Measurements from ENCODE around the gene EME1.
"Not testable (repeated sequence)": the region's sequence is repeated elsewhere in the genome, so short reads cannot be mapped to it uniquely, and the experiment has no call there.

Gene EME1

GRCh38 chr17:50396261-50397110 is 23.5 kb downstream of the EME1 start:
- DNase-seq, result peak; percentile 55

- peak; percentile 94 for DNase-seq
Measured at GRCh38 chr17:50397111-50397918, 24.3 kb downstream of the EME1 start, which contains the start of gene LRRC59. Gene LRRC59 (minus strand): TSS chr17:50397523. CDS start chr17:50397317, 206 bp downstream.

GRCh38 chr17:50397919-50398285 is 24.9 kb downstream of the EME1 start:
- no peak for DNase-seq

GRCh38 chr17:50398672-50399071 is 25.6 kb downstream of the EME1 start:
- not testable (repeated sequence) for DNase-seq

GRCh38 chr17:50399591-50399990 is 26.6 kb downstream of the EME1 start:
- not testable (repeated sequence) for DNase-seq

GRCh38 chr17:50405351-50405750 is 32.3 kb downstream of the EME1 start:
- DNase-seq, result not testable (repeated sequence)

- DNase-seq, result no peak
Measured at GRCh38 chr17:50406578-50406977, 33.5 kb downstream of the EME1 start.

- DNase-seq, result no peak
Measured at GRCh38 chr17:50407921-50408320, 34.9 kb downstream of the EME1 start.

GRCh38 chr17:50412188-50412732 is 39.2 kb downstream of the EME1 start:
- DNase-seq, result no peak

- DNase-seq, result no peak
Measured at GRCh38 chr17:50414808-50415207, 41.8 kb downstream of the EME1 start.

- not testable (repeated sequence) for DNase-seq
Measured at GRCh38 chr17:50419577-50419976, 46.5 kb downstream of the EME1 start.

- no peak for DNase-seq
Measured at GRCh38 chr17:50420419-50421112, 47.5 kb downstream of the EME1 start.

GRCh38 chr17:50421308-50422051 is 48.5 kb downstream of the EME1 start:
- no peak for DNase-seq

GRCh38 chr17:50422738-50423137 is 49.7 kb downstream of the EME1 start:
- no peak for DNase-seq

- no peak for DNase-seq
Measured at GRCh38 chr17:50423553-50424159, 50.6 kb downstream of the EME1 start.

- DNase-seq, result no peak
Measured at GRCh38 chr17:50424246-50424995, 51.4 kb downstream of the EME1 start.

GRCh38 chr17:50424996-50425681 is 52.1 kb downstream of the EME1 start:
- DNase-seq, result no peak

GRCh38 chr17:50425682-50426471 is 52.8 kb downstream of the EME1 start, which contains the start of gene ACSF2:
Gene ACSF2 (plus strand): TSS chr17:50426218. CDS start chr17:50426262, 44 bp downstream.
- DNase-seq, result peak; percentile 74

GRCh38 chr17:50426472-50426782 is 53.4 kb downstream of the EME1 start:
- no peak for DNase-seq

Data from activated naive CD4-positive, alpha-beta T cell treated with Interleukin-2 at 50 U/mL for 16 hours (primary cell).